ENCODE results near the gene CXCL5.

DNA sequence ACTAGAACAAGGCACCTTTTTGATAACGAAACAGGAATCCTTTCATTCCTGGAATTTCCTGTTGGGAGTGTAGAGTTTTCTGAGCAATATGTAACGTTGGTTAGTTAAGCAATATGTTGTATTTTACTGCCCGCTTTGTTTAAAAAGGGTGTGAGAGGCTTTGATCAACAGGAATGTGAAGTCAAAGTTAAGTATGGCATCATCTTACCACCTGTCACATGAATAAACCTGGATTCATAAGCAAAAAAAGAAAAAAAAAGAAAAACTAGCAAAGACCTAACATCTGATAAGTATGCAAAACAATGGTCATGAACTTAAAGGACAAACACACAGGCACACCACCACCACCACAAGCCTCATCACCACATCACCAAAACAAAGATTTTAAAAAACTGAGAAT, 7.1 kb upstream of the CXCL5 start:
- no peak for TF ChIP-seq POLR2AphosphoS5 (IDR thresholded peaks at IDR 0.05)
- TF ChIP-seq POLR2A (IDR thresholded peaks at IDR 0.05) = no peak

All from breast epithelium (tissue), 3 donors.